ENCODE results near the gene EXOC3.

GRCh38 chr5:476102-476813, 33.3 kb downstream of the EXOC3 start:
- no peak for TF ChIP-seq TAF1 (IDR thresholded peaks at IDR 0.05; ENCODE audit: borderline replicate concordance, low read depth, low read length)
- no peak for TF ChIP-seq POLR2A (IDR thresholded peaks at IDR 0.05; ENCODE audit: low read depth, low read length)
- TF ChIP-seq POLR2AphosphoS5 (IDR thresholded peaks at IDR 0.05; ENCODE audit: low read depth, low read length) = no peak
